Tibial nerve (tissue), 4 donors: ENCODE data around the gene KCTD5.

ENCODE experiments used
- EP300 ChIP-seq, 2 donors: sonication (generic); formaldehyde crosslinking; IDR thresholded peaks; one replicate each; pipeline ENCODE4 v1.6.1; 2017; ENCODE audit warnings: antibody characterized with exemption in 2 of 2, mild to moderate bottlenecking in 1 of 2
- TF ChIP-seq, protein P1 (sequence below), 5 experiments: fragments of 200-600 bp in 3 of 5; fragments of 450-650 bp in 2 of 5; sonication (generic) in 3 of 5; IDR thresholded peaks; one replicate each; pipeline ENCODE4 v1.5.1; 2016 to 2019; ENCODE audit warnings: antibody characterized with exemption in 5 of 5, mild to moderate bottlenecking in 3 of 5, moderate library complexity in 2 of 5

DNA sequence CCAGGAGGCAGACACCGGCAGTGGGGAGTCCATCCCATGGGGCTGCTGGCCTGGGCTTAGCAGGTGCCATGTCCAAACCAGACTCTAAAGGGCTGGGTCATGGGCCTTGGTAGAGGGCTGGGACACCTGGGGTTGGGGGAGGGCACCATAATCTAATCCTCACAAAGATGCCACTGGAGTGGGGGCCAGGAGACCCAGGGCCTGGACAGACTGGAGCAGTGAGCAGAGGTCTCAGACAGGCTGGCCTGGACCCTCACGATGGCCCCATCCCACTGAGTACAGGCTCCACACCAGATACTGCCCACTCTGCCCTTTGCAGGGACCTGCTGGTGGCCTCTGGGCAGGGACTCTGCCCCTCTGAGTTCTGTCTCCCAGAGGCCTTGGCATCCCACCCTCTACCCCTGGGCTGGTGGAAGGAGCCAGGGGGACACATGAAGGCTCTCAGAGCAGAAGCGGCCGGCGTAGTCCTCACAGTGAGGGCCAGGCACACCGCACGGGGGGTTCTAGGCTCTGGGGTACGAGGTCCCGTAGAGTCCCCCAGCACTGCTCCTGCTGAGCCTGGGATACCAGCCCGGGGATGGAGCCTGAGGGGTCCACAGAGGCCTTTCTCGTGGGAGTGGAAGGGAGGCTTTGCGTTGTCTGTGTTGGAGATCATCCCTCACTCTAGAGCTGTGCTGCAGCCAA, 60.1 kb downstream of the KCTD5 start:
- no peak for TF ChIP-seq EP300 (IDR thresholded peaks at IDR 0.05)
- TF ChIP-seq, protein P1, sequence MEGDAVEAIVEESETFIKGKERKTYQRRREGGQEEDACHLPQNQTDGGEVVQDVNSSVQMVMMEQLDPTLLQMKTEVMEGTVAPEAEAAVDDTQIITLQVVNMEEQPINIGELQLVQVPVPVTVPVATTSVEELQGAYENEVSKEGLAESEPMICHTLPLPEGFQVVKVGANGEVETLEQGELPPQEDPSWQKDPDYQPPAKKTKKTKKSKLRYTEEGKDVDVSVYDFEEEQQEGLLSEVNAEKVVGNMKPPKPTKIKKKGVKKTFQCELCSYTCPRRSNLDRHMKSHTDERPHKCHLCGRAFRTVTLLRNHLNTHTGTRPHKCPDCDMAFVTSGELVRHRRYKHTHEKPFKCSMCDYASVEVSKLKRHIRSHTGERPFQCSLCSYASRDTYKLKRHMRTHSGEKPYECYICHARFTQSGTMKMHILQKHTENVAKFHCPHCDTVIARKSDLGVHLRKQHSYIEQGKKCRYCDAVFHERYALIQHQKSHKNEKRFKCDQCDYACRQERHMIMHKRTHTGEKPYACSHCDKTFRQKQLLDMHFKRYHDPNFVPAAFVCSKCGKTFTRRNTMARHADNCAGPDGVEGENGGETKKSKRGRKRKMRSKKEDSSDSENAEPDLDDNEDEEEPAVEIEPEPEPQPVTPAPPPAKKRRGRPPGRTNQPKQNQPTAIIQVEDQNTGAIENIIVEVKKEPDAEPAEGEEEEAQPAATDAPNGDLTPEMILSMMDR (IDR thresholded peaks at IDR 0.05) = no peak
